Activated T-cell treated with anti-CD3 and anti-CD28 coated beads, Interleukin-2, amount 50 U/mL, for 4 hours (primary cell): ENCODE data around the gene PITX1. TPM values are rescaled to one million over a fixed set of nuclear protein-coding genes. Genes with fewer than 3 reads are reported as not detected.

Experiments
- ATAC-seq, 2 donors: fragments of 200-7000 bp; cut with Tn5 transposase; one replicate each; pipeline ENCODE4 v1.10.0; 2021
- DNase-seq: peaks from one replicate; pipeline ENCODE4 v3.0.0-alpha.2; 2020
- H3K27me3 Mint-ChIP-seq: one replicate; pipeline ENCODE4 v1.8.0; 2021; ENCODE audit warnings: low read depth, mixed read lengths
- H3K36me3 Mint-ChIP-seq: one replicate; pipeline ENCODE4 v1.8.0; 2022; ENCODE audit warnings: mixed read lengths; ENCODE audit not compliant: insufficient read depth
- H3K4me1 Mint-ChIP-seq: one replicate; pipeline ENCODE4 v1.8.0; 2021; ENCODE audit warnings: low read depth, mixed read lengths
- H3K4me3 Mint-ChIP-seq: one replicate; pipeline ENCODE4 v1.8.0; 2021; ENCODE audit warnings: mild to moderate bottlenecking, moderate library complexity, mixed read lengths
- H3K9me3 Mint-ChIP-seq: one replicate; pipeline ENCODE4 v1.8.0; 2021; ENCODE audit warnings: mixed read lengths
- total RNA-seq, 3 donors: library from RNA; stranded (reverse); gene quantifications; one replicate each; pipeline ENCODE4 v1.2.1, GENCODE V29; 2021

The PITX1 gene
- total RNA-seq, 3 donors from 2014 or later = 0.37 to 0.43 TPM; not detected in 1

- H3K9me3 Mint-ChIP-seq = no peaks in the 10 kb centered on the region
- peaks cover 80% of the 10 kb centered on the region for H3K27me3 Mint-ChIP-seq
- H3K4me3 Mint-ChIP-seq = no peak overlapping the region
- peaks cover 12% of the 10 kb centered on the region for H3K4me1 Mint-ChIP-seq
- DNase-seq = no peak
- peak in 1 of 2 donors; percentile 5 for ATAC-seq
- no peaks in the 10 kb centered on the region for H3K36me3 Mint-ChIP-seq
Observed at GRCh38 chr5:135040333-135041144, 6.5 kb upstream of the PITX1 start.

- no peak for DNase-seq
- ATAC-seq = no peak
- no peaks in the 10 kb centered on the region for H3K36me3 Mint-ChIP-seq
- peaks cover 81% of the 10 kb centered on the region for H3K27me3 Mint-ChIP-seq
- no peak overlapping the region for H3K4me3 Mint-ChIP-seq
- peaks cover 15% of the 10 kb centered on the region for H3K4me1 Mint-ChIP-seq
- no peaks in the 10 kb centered on the region for H3K9me3 Mint-ChIP-seq
Observed at GRCh38 chr5:135040034-135040332, 6.0 kb upstream of the PITX1 start.

DNA sequence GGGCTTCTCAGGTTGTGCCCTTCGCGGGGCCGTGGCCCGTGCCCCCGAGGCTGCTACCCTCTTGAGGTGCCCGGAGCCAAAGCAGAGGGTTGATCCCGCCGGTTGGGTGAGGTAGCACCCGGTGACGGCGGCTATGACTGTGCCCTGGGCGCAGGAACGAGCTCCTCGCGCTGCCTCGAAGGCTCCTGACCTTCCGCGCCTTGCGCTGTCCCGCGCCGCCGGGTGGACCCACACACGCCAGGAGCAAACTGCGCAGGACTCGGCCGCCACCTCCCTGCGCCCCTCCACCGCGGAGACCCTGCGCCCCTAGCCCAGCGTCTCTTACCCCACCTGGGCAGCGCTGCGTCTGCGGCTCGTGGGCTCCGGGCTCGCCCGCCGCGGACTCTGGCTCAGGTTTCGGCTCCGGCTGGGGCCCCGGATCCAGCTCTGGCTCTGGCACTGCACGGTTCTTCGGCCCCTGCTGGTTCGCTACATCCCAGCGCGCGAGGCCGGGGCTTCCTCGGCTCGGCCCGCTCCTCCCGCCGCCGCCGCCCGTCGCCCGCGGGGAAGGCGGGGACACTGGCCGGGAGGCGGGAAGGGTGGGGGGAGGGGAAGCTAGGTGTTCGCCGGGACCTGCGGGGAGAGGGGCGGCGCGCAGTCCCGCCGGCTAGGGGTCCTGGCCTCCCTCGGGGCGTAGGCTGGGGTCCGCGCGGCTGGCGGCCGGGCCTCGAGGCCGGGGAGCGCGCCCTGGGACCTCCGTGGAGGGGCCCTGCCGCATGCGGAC, 5.4 kb upstream of the PITX1 start:
- Mint-ChIP-seq H3K4me3 (no peak overlapping the region), H3K4me1 (peaks cover 19% of the 10 kb centered on the region), H3K27me3 (peaks cover 83% of the 10 kb centered on the region), H3K36me3 (no peaks in the 10 kb centered on the region), H3K9me3 (no peaks in the 10 kb centered on the region)
- ATAC-seq (peak; percentile 47 to 58), DNase-seq (no peak)

- peaks cover 20% of the 10 kb centered on the region for H3K4me1 Mint-ChIP-seq
- no peaks in the 10 kb centered on the region for H3K9me3 Mint-ChIP-seq
- H3K4me3 Mint-ChIP-seq = no peak overlapping the region
- no peak for DNase-seq
- peaks cover 79% of the 10 kb centered on the region for H3K27me3 Mint-ChIP-seq
- no peaks in the 10 kb centered on the region for H3K36me3 Mint-ChIP-seq
- no peak for ATAC-seq
Observed at GRCh38 chr5:135038813-135039270, 4.8 kb upstream of the PITX1 start.

DNA sequence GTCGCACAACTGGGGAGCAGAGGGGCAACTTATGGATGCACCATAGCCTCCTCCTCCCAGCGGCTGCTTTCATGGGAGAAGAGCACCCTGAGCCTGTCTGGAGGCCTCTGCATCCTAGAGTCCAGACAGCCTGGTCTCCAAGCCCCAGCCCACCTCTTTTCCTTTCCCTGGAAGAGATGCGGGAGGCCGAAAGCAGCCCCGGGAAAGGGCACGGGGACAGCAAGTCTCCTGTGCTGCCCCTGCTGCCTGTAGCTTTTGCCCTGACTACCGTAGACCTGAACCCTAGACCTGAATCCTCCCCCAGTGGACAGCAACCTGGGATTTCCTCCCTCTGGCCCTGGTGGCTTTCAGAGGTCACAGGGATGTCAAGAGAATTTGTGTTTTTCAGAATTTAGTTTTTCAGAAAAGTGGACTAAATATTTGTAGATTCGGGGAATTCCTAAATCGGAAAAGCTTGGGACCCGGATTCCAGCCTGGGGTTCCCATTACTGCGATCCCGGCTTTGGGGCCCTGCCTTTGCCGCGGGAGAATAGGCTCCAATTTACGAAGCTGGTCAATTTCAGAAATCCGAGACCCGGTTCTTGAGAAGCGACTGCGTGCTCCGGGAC, 4.3 kb upstream of the PITX1 start:
- Mint-ChIP-seq H3K4me3 (no peak overlapping the region), H3K4me1 (peaks cover 22% of the 10 kb centered on the region), H3K36me3 (no peaks in the 10 kb centered on the region), H3K27me3 (peaks cover 74% of the 10 kb centered on the region), H3K9me3 (no peaks in the 10 kb centered on the region)
- no peak for DNase-seq
- ATAC-seq = no peak

DNA sequence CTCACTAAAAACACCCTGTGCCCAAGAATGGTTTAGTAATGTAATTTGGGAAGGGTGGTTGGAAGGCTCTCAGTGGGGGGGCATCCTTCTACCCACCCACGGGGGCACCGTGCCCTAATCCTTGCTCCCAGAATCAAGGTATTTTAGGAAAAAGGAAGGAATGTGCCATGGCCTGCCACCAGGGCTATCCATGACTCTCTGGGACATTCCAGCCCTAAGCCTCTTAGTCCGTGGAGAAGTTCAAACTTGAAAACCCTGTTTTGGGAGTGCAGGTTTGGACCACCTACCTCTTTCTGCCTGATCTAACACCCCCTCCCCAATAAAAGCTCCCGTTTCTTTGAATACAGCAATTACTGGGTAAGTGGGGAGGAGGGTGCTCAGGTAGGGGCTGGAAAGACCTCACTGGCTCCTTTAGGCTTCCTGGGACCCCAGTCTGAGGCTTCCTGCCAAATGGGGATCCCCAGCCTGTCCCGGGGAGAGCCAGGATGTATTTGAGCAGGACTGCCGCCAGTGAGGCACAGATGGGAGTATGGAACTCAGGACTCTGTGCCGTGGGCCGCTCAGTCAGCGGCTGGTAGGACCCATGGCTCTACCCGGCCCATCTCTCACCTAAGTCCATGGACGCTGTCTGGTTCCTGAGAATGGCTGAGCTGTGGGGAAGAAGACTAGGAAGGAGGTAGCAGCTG, 3.6 kb upstream of the PITX1 start:
- Mint-ChIP-seq H3K36me3 (no peaks in the 10 kb centered on the region), H3K4me3 (no peak overlapping the region), H3K27me3 (peaks cover 74% of the 10 kb centered on the region), H3K4me1 (peaks cover 24% of the 10 kb centered on the region), H3K9me3 (no peaks in the 10 kb centered on the region)
- DNase-seq (no peak), ATAC-seq (no peak)

- no peaks in the 10 kb centered on the region for H3K36me3 Mint-ChIP-seq
- peaks cover 31% of the 10 kb centered on the region for H3K4me1 Mint-ChIP-seq
- ATAC-seq (no peak), DNase-seq (no peak)
- no peaks in the 10 kb centered on the region for H3K9me3 Mint-ChIP-seq
- no peak overlapping the region for H3K4me3 Mint-ChIP-seq
- peaks cover 74% of the 10 kb centered on the region for H3K27me3 Mint-ChIP-seq
Observed at GRCh38 chr5:135036405-135036804, 2.4 kb upstream of the PITX1 start.

DNA sequence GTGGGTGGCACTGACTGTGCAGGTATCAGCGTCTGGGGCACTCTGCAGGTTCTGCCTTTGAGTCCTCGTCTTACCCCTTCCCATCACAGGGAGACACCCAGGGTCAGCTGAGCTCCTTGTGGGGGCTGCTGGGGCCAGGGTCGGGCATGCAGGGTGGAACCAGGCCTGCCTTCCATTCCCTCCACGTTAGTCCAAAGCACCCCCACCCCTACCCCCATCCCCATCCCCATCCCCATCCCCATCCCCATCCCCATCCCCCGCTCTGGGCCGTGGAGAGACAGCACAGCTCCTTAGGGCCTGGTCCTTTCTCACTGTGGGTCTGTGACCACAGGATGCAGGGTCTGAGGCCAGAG, 1.6 kb upstream of the PITX1 start:
- H3K4me1 Mint-ChIP-seq = peaks cover 37% of the 10 kb centered on the region
- no peaks in the 10 kb centered on the region for H3K9me3 Mint-ChIP-seq
- H3K4me3 Mint-ChIP-seq = no peak overlapping the region
- H3K36me3 Mint-ChIP-seq = no peaks in the 10 kb centered on the region
- DNase-seq (no peak), ATAC-seq (no peak)
- peaks cover 75% of the 10 kb centered on the region for H3K27me3 Mint-ChIP-seq

DNA sequence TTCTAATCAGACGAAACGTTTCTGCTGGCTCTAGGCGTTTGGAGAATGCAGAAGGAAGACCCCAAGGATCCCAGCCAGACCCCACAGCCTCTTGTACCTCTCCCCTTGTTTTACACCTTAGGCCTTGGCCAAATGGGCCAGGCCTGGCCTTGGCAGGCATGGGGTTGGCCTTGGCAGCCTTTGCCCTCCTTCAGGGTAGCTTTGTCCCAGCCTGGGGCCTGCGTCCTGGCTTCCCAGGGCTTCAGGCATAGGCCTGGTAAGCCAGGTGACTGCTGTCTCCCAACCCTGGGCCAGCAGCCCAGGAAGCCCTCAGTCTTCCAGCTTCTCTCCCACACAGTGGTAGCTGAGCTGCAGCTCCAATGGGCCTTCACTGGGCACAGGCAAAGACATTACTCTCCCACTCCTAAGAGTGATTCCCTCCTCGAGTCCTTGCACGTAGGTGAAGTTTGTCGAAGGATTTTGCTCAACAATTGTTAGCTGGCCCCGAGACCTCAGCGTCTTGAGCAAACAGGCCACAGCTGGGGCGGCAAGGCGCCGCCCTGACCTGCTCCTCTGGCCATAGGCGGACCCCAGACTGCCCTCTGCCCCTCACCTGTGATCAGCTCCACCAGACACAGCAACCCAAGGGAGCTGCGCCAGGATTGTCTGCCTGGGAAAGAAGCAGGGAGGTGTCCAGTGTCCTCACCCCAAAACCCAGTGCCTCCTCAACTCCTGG, 1.1 kb upstream of the PITX1 start:
- no peak for DNase-seq
- Mint-ChIP-seq H3K4me1 (peaks cover 38% of the 10 kb centered on the region), H3K36me3 (no peaks in the 10 kb centered on the region), H3K9me3 (no peaks in the 10 kb centered on the region), H3K4me3 (peak overlapping the region; percentile 71), H3K27me3 (peaks cover 75% of the 10 kb centered on the region)
- no peak for ATAC-seq

GRCh38 chr5:135034236-135034962, 371 bp upstream of the PITX1 start:
- H3K4me1 Mint-ChIP-seq = peaks cover 41% of the 10 kb centered on the region
- peak overlapping the region; percentile 71 for H3K4me3 Mint-ChIP-seq
- ATAC-seq (peak; percentile 11 to 23), DNase-seq (no peak)
- no peaks in the 10 kb centered on the region for H3K9me3 Mint-ChIP-seq
- no peaks in the 10 kb centered on the region for H3K36me3 Mint-ChIP-seq
- H3K27me3 Mint-ChIP-seq = peaks cover 80% of the 10 kb centered on the region

DNA sequence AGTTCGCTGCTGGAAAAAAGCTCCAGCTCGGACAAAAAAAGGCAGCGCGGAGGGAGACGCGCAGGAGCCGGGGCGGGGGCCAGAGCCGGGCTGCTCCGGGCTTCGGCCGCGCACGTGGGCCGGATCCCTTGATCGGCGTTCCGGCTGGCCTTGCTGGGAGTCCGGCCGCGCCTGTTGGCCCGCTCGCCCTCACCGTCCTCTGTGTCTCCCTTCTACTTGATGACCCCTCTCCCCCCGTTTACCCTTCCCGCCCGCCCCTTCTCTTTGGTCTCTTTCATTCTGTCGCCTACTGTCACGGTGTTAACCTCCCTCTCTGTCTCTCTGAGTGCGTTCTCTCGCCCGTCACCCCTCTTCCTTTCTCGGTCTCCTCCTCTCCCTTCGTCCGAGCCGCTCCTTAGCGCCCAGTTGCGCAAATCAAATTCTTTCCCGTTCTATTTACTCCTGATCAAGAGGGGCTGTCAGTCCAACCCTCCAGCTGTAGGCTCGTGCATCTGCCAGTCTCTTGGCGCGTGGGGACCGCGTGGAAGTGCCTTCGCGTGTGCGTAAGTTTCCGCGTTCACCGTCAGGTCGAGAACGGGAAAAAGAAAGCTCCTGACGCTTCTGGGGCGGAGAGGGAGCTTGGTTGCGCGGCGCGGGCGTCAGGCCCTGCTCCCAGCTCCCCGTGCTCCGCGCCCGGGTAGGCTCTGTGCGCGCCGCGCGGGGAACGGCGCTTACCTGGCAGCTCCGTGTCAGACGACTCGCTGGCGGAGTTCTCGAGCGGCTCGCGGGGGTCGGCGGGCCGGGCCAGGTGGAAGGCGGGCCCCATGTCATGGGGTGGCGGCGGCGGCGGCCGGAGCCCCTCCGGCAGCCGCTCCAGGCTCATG, 798 bp downstream of the PITX1 start:
- no peak for DNase-seq

GRCh38 chr5:135032695-135032998, 1.4 kb downstream of the PITX1 start:
- no peak for DNase-seq
- no peaks in the 10 kb centered on the region for H3K36me3 Mint-ChIP-seq
- H3K9me3 Mint-ChIP-seq = no peaks in the 10 kb centered on the region
- peak overlapping the region; percentile 55 for H3K4me3 Mint-ChIP-seq
- H3K27me3 Mint-ChIP-seq = peaks cover 73% of the 10 kb centered on the region
- peaks cover 39% of the 10 kb centered on the region for H3K4me1 Mint-ChIP-seq
- no peak for ATAC-seq

More for the DNA sequence above, 798 bp downstream of the PITX1 start:
- Mint-ChIP-seq H3K36me3 (no peaks in the 10 kb centered on the region), H3K27me3 (peaks cover 79% of the 10 kb centered on the region), H3K4me3 (peak overlapping the region; percentile 69), H3K9me3 (no peaks in the 10 kb centered on the region), H3K4me1 (peaks cover 39% of the 10 kb centered on the region)
- peak; percentile 32 to 41 for ATAC-seq
